GM18511 (cell line): ENCODE measurements around the gene ALDH3B1.

Experiments
- ATAC-seq: cut with Tn5 transposase; IDR thresholded peaks from one replicate; pipeline ENCODE4 v1.9.1; 2021; ENCODE audit warnings: mild to moderate bottlenecking, moderate library complexity; ENCODE audit not compliant: unreplicated experiment

The ALDH3B1 gene

DNA sequence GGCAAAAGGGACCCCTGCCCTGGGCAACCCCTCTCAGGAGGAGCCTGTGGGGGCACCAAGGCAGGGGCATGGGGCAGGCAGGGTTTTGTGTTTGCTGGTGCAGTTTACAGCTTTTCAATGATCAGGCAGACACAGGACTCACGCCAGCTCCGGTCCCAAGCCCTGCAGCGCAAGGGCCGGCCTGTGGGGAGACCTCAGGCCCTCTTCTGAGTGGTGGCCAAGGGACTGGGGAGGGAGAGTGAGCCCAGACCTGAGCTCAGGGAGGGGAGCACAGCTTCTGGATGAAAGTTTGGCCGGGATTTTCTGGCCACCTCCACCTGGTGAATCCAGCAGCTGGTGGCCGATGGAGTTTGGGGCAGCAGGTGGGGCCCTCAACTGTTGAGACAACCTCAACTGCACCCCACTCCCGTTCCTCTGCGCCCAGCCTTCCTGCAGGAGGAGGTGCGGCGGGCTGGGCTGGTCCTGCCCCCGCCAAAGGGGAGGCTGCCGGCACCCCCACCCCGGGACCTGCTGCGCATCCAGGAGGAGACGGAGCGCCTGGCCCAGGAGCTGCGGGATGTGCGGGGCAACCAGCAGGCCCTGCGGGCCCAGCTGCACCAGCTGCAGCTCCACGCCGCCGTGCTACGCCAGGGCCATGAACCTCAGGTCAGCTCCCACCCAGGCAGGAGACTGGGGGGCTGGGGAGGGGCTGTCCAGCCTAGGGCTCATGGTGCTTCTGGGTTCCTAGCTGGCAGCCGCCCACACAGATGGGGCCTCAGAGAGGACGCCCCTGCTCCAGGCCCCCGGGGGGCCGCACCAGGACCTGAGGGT lies 32.3 kb downstream of the ALDH3B1 start:
- no peak for ATAC-seq

DNA sequence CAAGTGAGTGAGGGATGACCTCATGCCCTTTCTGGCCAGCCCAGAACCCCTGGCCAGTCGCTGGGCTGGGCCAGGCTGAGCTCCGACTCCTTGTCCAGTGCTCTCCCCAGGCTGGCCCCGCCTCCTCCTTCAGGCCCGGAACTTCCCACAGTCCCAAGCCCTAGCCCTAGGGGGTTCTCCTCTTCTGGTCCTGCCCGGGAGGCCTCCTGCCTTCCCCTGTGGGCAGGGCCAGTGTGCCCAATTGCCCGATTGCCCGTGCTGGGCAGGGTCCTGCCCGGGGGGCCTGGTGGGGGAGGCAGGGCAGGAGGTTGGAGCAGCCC lies 32.9 kb downstream of the ALDH3B1 start:
- no peak for ATAC-seq

DNA sequence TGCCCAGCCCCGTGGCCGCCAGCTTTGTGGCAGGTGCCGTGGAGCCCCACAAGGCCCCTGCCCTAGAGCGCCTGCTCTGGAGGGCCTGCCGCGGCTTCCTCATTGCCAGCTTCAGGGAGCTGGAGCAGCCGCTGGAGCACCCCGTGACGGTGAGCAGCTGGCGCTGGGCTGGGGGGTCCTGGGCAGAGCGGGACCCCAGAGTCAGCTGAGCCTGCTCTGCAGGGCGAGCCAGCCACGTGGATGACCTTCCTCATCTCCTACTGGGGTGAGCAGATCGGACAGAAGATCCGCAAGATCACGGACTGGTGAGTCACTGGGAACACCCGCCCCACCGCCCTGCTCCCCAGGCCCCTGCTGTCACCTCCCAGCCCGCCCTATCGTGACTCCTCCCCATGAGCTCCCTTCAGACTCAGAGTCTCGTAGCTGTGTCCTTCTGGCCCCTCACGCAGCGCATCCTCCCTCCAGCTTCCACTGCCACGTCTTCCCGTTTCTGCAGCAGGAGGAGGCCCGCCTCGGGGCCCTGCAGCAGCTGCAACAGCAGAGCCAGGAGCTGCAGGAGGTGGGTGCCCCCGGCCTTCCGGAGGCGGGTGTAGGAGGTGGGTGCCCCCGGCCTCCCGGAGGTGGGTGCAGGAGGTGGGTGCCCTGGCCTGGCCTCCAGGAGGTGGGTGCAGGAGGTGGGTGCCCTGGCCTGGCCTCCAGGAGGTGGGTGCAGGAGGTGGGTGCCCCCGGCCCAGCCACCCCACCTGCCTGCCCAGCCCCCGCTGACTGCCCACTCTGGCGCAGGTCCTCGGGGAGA lies 33.4 kb downstream of the ALDH3B1 start:
- ATAC-seq, result no peak

- ATAC-seq, result no peak
Observed at GRCh38 chr11:68044145-68044813, 34.2 kb downstream of the ALDH3B1 start.

- no peak for ATAC-seq
Observed at GRCh38 chr11:68044898-68045351, 34.8 kb downstream of the ALDH3B1 start.

GRCh38 chr11:68047437-68048290 lies 37.5 kb downstream of the ALDH3B1 start:
- ATAC-seq, result no peak

GRCh38 chr11:68048681-68049508 lies 38.8 kb downstream of the ALDH3B1 start:
- no peak for ATAC-seq

DNA sequence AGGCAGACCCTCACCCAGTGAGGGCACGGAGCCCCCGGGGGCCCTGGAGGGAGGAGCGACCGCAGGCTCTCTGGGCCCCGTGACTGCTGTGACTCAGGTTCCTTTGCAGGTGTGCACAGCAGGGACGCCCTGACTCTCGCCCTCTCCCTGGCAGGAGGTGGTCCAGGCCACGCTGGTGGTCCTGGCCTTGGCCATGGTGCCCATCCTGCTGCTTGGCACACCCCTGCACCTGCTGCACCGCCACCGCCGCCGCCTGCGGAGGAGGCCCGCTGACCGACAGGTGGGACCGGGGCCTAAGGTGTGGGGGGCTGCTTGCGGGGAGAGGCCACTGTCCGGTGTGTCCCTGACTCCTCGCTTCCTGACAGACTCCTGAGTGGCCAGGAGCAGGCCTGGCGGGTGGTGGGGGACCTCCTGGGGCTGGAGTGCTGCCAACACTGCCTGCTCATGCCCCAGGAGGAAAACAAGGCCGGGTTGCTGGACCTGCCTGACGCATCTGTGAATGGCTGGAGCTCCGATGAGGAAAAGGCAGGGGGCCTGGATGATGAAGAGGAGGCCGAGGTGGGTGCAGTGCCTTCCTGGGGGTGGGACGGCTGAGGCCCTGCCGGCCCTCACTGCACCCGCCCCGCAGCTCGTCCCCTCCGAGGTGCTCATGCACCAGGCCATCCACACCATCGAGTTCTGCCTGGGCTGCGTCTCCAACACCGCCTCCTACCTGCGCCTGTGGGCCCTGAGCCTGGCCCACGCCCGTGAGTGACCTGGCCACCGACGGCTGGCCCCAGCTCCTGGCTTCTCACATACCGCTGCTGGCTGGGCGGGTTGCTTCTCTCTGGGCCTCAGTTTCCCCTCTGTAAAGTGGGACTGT lies 39.6 kb downstream of the ALDH3B1 start:
- ATAC-seq, result no peak

DNA sequence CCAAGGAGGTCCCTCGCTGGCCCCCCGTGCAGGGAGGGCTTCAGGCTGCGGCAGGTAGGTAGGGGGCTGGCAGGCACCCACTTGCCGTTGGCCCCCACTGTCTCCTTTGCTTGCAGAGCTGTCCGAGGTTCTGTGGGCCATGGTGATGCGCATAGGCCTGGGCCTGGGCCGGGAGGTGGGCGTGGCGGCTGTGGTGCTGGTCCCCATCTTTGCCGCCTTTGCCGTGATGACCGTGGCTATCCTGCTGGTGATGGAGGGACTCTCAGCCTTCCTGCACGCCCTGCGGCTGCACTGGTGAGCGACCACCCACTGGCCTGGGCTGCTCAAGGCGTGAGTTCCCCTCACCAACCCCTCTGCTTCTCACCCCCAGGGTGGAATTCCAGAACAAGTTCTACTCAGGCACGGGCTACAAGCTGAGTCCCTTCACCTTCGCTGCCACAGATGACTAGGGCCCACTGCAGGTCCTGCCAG lies 40.3 kb downstream of the ALDH3B1 start:
- ATAC-seq, result no peak

DNA sequence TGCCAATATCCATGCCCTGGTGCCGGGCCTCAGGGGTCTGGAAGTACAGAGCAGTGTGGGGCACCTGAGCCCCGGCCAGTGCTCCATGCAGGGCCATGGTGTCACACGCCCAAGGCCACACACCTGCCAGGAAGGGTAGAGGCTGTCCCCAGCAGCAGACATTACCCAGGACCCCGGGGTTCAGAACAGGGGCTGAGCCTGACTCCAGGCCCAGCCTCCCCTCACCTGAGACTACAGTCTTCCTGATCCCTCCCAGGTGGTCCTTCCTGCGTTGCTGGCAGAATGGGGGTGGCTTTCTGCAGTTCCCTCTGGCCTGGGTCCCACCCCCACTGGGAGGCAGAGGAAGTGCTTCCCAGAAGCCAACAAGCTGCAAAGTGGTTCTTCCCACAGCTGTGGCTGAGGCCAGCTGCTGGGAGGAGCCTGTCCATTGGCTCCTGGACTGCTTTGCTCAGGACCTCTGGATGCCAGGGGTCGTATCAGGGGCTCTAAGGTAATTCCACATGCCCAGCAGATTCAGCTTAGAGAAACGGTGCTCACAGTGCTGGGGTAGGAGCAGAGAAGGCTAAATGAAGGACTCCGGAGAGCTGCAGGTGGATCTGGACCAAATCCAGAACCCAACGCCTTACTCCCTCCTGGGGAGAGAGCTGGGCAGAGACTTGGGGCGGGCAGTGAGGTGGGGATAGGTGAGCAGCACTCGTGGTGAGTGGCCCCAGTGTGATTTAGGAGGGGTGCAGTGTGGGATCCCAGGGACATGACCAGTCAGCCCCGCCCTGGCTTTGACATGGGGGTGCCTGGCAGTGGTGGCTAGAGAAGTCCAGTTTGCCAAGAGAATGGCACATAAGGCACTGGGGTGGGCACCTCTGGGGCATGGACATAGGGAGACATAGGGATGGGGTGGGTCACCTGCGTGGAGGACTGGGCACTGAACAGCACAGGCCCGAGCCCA lies 41.3 kb downstream of the ALDH3B1 start:
- ATAC-seq, result no peak

GRCh38 chr11:68052137-68052873 lies 42.2 kb downstream of the ALDH3B1 start:
- no peak for ATAC-seq

- ATAC-seq, result no peak
Observed at GRCh38 chr11:68053117-68053516, 43.0 kb downstream of the ALDH3B1 start.

DNA sequence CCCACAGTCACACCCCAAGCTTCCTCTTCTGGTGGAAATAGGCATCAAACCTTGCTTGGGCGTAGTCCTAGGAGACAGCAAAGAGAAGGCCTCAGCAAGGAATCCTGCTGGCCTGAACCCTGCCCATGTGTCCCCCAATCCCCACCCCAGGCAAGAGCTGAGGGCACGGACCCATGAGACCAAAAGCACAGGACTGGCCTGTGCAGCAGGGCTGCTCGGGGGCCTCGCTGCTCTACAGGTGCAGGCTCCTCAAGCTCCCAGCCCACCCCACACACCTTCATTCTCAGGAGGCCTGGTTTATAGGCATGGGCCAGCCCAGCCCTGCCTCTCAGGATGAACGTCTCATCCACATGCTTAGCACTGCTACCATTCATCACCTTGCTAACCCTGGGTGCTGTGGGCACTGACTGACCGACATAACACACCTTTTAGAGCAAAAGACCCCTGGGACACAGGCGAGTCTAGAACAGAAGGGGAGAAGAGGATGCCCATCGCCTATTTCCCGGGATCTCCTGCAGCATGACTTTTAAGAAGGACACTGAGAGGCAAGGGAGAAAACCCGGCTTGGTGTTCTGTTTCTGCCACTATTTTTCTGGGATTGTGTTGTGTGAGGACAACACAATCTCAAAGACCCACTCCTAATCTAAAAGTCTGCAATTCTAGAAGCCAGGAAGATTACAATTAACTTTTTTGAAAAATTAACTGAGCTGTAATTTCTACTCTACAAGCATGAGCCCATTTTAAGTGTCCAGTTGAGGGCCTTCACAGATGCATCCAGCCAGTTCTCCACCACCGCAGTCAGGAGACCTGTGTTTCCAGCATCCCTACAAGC lies 44.1 kb downstream of the ALDH3B1 start:
- ATAC-seq, result no peak

DNA sequence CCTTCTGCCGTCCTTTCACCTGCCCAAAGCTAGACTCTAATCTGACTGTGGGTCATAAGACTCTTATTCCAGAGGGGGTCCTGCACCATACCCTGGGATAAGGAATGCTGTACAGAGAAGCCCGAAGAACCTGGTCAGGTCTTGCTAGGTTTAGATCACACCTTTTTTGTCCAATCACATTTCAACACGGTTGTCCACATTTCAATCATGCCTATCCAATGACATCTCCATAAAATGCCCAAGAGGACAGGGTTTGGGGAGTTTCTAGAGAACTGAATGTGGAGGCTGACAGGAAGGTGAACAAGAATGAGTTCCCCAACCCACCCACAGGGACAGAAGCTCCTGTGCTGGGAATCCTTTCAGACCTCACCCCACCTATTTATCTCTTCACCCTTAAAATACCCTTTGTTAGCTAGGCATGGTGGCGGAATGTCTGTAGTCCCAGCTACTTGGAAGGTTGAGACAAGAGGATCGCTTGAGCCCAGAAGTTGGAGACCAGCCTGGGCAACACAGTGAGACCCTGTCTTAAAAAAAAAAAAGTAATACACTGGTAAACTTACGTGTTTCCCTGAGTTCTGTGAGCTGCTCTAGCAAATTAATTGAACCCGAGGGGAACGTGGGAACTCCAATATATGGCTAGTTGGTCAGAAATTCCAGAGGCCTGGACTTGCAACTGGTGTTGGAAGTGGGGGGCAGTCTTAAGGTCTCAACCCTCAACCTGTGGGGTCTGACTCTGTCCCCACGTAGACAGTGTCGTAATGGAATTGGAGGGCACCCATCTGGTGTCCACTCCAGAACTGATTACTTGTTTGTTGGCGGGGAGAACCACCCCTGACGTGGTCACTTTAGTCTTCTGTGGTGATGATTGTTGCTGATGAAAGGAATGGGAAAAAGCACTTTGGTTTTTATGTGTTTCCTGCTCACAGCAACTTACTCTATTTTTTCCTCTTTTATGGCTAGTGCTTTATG lies 46.5 kb downstream of the ALDH3B1 start:
- ATAC-seq, result no peak

GRCh38 chr11:68057807-68058206 lies 47.7 kb downstream of the ALDH3B1 start:
- ATAC-seq, result no peak
